Fibroblast of skin of right biceps (primary cell): ENCODE data around the gene UAP1.

Source experiments
- DNase-seq: peaks from one replicate; pipeline ENCODE4 v3.0.0-alpha.2; 2013

Gene UAP1

GRCh38 chr1:162561616-162562469 is at the start of gene UAP1:
TSS of gene UAP1 (plus strand) at chr1:162561722. CDS start at chr1:162566069, 4,347 bp downstream.
- peak; percentile 12 for DNase-seq

GRCh38 chr1:162527314-162527713 is 34.2 kb upstream of the UAP1 start:
- no peak for DNase-seq

- DNase-seq, result no peak
Observed at GRCh38 chr1:162530307-162530987, 31.1 kb upstream of the UAP1 start.

GRCh38 chr1:162530988-162531319 is 30.6 kb upstream of the UAP1 start:
- DNase-seq, result no peak

GRCh38 chr1:162535501-162535900 is 26.0 kb upstream of the UAP1 start:
- peak; percentile 28 for DNase-seq

GRCh38 chr1:162536511-162536910 is 25.0 kb upstream of the UAP1 start:
- DNase-seq, result peak; percentile 82

- DNase-seq, result no peak
Observed at GRCh38 chr1:162537216-162537615, 24.3 kb upstream of the UAP1 start.

GRCh38 chr1:162538815-162539431 is 22.6 kb upstream of the UAP1 start:
- peak; percentile 97 for DNase-seq

GRCh38 chr1:162541619-162542141 is 19.8 kb upstream of the UAP1 start:
- peak; percentile 99 for DNase-seq

- no peak for DNase-seq
Observed at GRCh38 chr1:162543228-162543627, 18.3 kb upstream of the UAP1 start.

- peak; percentile 41 for DNase-seq
Observed at GRCh38 chr1:162548170-162548569, 13.4 kb upstream of the UAP1 start.

- no peak for DNase-seq
Observed at GRCh38 chr1:162549001-162549400, 12.5 kb upstream of the UAP1 start.

GRCh38 chr1:162550925-162551324 is 10.6 kb upstream of the UAP1 start:
- no peak for DNase-seq

GRCh38 chr1:162551969-162552683 is 9.4 kb upstream of the UAP1 start:
- no peak for DNase-seq

GRCh38 chr1:162552684-162553252 is 8.8 kb upstream of the UAP1 start:
- no peak for DNase-seq

- DNase-seq, result peak; percentile 45
Observed at GRCh38 chr1:162554258-162554657, 7.3 kb upstream of the UAP1 start.

GRCh38 chr1:162557536-162557935 is 4.0 kb upstream of the UAP1 start:
- DNase-seq, result no peak

GRCh38 chr1:162560303-162561036 is 1.1 kb upstream of the UAP1 start:
- DNase-seq, result no peak

- DNase-seq, result peak; percentile 99
Observed at GRCh38 chr1:162561037-162561615, 396 bp upstream of the UAP1 start.

- peak; percentile 67 for DNase-seq
Observed at GRCh38 chr1:162562470-162562828, 927 bp downstream of the UAP1 start.

GRCh38 chr1:162564762-162565218 is 3.3 kb downstream of the UAP1 start:
- DNase-seq, result peak; percentile 18
